Panc1 (cell line): Measurements from ENCODE around the gene HEATR9. TPM values are rescaled to one million over a fixed set of nuclear protein-coding genes. Genes with fewer than 3 reads are reported as not detected.
A peak's percentile ranks its signal among the peaks of the same experiment; 100 is the strongest.

Source experiments
- ATAC-seq: fragments of 200-7000 bp; cut with Tn5 transposase; 2 replicates; pipeline ENCODE4 v1.9.1; 2020; ENCODE audit warnings: mild to moderate bottlenecking, moderate library complexity
- BruUV-seq: library from RNA; stranded (reverse); fragments of 400-500 nt; replicated peaks from 2 replicates; lab custom pipeline; 2021; lab: Mats Ljungman, UMichigan
- CTCF ChIA-PET: fragments of 300-600 bp; sonication (Branson Sonifier 250); formaldehyde crosslinking; loops from one replicate; lab custom pipeline; 2022; ENCODE audit warnings: antibody characterized with exemption; lab: Charles Lee
- POLR2A ChIA-PET: fragments of 300-600 bp; sonication (Branson Sonifier 250); formaldehyde crosslinking; loops from one replicate; lab custom pipeline; 2022; ENCODE audit warnings: antibody characterized with exemption; lab: Charles Lee
- DNase-seq: peaks from one replicate; pipeline ENCODE4 v3.0.0-alpha.2; 2010; ENCODE audit warnings: low read depth, low spot score
- H3K27ac ChIP-seq: 2 replicates; pipeline ENCODE4 v1.5.1; 2011; ENCODE audit warnings: mild to moderate bottlenecking, low read length, inconsistent platforms
- H3K27me3 ChIP-seq: fragments of 200-500 bp; sonication (Bioruptor generic); 2 replicates; pipeline ENCODE4 v1.6.0; 2014; ENCODE audit warnings: low read length, inconsistent platforms; ENCODE audit not compliant: control insufficient read depth, insufficient read depth
- H3K36me3 ChIP-seq: fragments of 200-500 bp; sonication (Bioruptor generic); 2 replicates; pipeline ENCODE4 v1.5.1; 2014; ENCODE audit warnings: inconsistent platforms, mild to moderate bottlenecking, low read length, moderate library complexity; ENCODE audit not compliant: control insufficient read depth, insufficient read depth
- H3K4me1 ChIP-seq: 2 replicates; pipeline ENCODE4 v1.5.1; 2011; ENCODE audit warnings: inconsistent platforms, mild to moderate bottlenecking, low read length, moderate library complexity; ENCODE audit not compliant: control insufficient read depth, insufficient read depth
- H3K4me3 ChIP-seq, 2 experiments: 2 replicates each; pipeline ENCODE4 v1.5.1; 2011 to 2012; ENCODE audit warnings: low read depth in 2 of 2, low read length in 2 of 2, mild to moderate bottlenecking in 2 of 2, inconsistent platforms in 1 of 2, moderate library complexity in 1 of 2
- H3K9me3 ChIP-seq: fragments of 200-500 bp; sonication (Bioruptor generic); 2 replicates; pipeline ENCODE4 v1.5.1; 2014; ENCODE audit warnings: low read depth, mild to moderate bottlenecking, inconsistent platforms, low read length, moderate library complexity; ENCODE audit not compliant: control insufficient read depth, insufficient read depth
- POLR2AphosphoS5 ChIP-seq: IDR thresholded peaks from 2 replicates; pipeline ENCODE4 v1.6.1; 2012; ENCODE audit warnings: mild to moderate bottlenecking, low read depth, low read length, moderate library complexity
- SIN3A ChIP-seq: IDR thresholded peaks from 2 replicates; pipeline ENCODE4 v1.6.1; 2012; ENCODE audit warnings: low read depth, mild to moderate bottlenecking, low read length, moderate library complexity, borderline replicate concordance; ENCODE audit not compliant: insufficient read depth
- TCF7L2 ChIP-seq: IDR thresholded peaks from 2 replicates; pipeline ENCODE4 v1.6.1; 2011; ENCODE audit warnings: mild to moderate bottlenecking, low read depth, low read length, inconsistent platforms
- in situ Hi-C: cut with HindIII; loops from 2 replicates; pipeline ENCODE4 v1.10.0; 2016; ENCODE audit warnings: low sequenced_read_pairs, low pct_unique_long_range_greater_than_20kb
- intact Hi-C: fragments of 100-400 bp; cut with micrococcal nuclease; formaldehyde crosslinking; loops from one replicate; pipeline ENCODE4 v1.10.0; 2022; ENCODE audit not compliant: unreplicated experiment
- total RNA-seq: library from RNA; stranded (reverse); gene quantifications from one replicate; pipeline ENCODE4 v1.2.1, GENCODE V29; 2021; ENCODE audit not compliant: unreplicated experiment
- TF ChIP-seq, protein P1 (sequence below), 2 experiments: IDR thresholded peaks; 2 replicates each; pipeline ENCODE4 v1.6.1; 2011 to 2012; ENCODE audit warnings: low read depth in 2 of 2, control low read depth in 1 of 2, low read length in 1 of 2, mild to moderate bottlenecking in 1 of 2, moderate library complexity in 1 of 2; ENCODE audit not compliant: insufficient read depth in 1 of 2
- TF ChIP-seq, protein P2 (sequence below): fragments of 450-650 bp; IDR thresholded peaks from 2 replicates; pipeline ENCODE4 v1.5.1; 2017; ENCODE audit warnings: mild to moderate bottlenecking

HEATR9 gene
- total RNA-seq, 1 experiment from 2014 or later = not detected

DNA sequence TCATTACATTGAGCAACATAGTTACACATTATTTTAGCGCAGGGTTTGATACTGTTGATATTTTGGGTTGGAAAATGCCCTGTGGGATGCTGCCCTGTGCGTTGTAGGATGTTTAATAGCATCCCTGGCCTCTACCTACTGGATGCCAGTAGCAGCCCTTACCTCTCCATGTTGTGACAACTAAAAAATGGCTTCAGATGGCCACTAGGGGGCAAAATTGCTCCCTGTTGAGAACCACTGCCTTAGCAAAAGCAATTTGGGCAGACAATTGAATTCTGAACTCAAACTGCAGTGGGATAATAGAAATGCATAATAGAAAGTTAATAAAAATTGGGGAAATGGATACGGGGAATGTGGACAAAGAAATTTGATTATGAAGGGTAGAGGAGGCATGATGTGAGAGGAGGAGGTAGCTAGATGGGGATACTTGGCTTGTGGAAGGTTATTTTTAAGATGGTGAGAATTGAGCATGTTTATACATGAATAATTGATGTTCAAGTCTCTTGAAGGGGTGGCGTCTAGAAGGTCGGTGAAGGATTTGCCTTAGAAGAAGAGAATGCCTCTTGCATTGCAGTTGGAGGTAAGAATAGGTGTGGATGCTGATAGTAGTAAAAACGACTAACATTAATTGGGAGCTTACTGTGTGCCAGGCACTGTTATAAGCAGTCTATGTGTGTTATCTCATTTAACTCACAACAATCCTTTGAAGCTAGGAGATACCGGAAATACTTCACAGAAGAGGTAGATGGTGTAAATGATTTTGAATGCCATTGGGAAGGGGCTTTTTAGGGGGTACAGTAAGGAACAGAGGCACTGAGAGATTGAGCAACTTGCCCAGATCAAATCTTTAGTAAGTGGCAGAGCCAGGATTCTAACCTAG, 19.0 kb downstream of the HEATR9 start:
- in situ Hi-C loops (no loop called here), intact Hi-C loops (no loop called here)
- Histone ChIP-seq H3K9me3 (no peaks in the 10 kb centered on the region), H3K4me1 (no peaks in the 10 kb centered on the region), H3K27me3 (no peaks in the 10 kb centered on the region), H3K4me3 (no peak overlapping the region), H3K36me3 (peaks cover 35% of the 10 kb centered on the region), H3K27ac (no peak overlapping the region)
- POLR2A ChIA-PET = no interaction called here
- CTCF ChIA-PET = no interaction called here
- no peak for TF ChIP-seq SIN3A
- TF ChIP-seq, protein P1, sequence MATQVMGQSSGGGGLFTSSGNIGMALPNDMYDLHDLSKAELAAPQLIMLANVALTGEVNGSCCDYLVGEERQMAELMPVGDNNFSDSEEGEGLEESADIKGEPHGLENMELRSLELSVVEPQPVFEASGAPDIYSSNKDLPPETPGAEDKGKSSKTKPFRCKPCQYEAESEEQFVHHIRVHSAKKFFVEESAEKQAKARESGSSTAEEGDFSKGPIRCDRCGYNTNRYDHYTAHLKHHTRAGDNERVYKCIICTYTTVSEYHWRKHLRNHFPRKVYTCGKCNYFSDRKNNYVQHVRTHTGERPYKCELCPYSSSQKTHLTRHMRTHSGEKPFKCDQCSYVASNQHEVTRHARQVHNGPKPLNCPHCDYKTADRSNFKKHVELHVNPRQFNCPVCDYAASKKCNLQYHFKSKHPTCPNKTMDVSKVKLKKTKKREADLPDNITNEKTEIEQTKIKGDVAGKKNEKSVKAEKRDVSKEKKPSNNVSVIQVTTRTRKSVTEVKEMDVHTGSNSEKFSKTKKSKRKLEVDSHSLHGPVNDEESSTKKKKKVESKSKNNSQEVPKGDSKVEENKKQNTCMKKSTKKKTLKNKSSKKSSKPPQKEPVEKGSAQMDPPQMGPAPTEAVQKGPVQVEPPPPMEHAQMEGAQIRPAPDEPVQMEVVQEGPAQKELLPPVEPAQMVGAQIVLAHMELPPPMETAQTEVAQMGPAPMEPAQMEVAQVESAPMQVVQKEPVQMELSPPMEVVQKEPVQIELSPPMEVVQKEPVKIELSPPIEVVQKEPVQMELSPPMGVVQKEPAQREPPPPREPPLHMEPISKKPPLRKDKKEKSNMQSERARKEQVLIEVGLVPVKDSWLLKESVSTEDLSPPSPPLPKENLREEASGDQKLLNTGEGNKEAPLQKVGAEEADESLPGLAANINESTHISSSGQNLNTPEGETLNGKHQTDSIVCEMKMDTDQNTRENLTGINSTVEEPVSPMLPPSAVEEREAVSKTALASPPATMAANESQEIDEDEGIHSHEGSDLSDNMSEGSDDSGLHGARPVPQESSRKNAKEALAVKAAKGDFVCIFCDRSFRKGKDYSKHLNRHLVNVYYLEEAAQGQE (IDR thresholded peaks at IDR 0.05; ENCODE audit: insufficient read depth in 1 of 2, low read depth in 2 of 2, low read length in 1 of 2) = no peak
- TF ChIP-seq, protein P2, sequence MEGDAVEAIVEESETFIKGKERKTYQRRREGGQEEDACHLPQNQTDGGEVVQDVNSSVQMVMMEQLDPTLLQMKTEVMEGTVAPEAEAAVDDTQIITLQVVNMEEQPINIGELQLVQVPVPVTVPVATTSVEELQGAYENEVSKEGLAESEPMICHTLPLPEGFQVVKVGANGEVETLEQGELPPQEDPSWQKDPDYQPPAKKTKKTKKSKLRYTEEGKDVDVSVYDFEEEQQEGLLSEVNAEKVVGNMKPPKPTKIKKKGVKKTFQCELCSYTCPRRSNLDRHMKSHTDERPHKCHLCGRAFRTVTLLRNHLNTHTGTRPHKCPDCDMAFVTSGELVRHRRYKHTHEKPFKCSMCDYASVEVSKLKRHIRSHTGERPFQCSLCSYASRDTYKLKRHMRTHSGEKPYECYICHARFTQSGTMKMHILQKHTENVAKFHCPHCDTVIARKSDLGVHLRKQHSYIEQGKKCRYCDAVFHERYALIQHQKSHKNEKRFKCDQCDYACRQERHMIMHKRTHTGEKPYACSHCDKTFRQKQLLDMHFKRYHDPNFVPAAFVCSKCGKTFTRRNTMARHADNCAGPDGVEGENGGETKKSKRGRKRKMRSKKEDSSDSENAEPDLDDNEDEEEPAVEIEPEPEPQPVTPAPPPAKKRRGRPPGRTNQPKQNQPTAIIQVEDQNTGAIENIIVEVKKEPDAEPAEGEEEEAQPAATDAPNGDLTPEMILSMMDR = peak; percentile 85
- TF ChIP-seq POLR2AphosphoS5 = peak; percentile 18; the same call in 1 of the 2 replicates
- BruUV-seq = no TSS peak
- ATAC-seq (peak; percentile 89), DNase-seq (peak; percentile 28)

DNA sequence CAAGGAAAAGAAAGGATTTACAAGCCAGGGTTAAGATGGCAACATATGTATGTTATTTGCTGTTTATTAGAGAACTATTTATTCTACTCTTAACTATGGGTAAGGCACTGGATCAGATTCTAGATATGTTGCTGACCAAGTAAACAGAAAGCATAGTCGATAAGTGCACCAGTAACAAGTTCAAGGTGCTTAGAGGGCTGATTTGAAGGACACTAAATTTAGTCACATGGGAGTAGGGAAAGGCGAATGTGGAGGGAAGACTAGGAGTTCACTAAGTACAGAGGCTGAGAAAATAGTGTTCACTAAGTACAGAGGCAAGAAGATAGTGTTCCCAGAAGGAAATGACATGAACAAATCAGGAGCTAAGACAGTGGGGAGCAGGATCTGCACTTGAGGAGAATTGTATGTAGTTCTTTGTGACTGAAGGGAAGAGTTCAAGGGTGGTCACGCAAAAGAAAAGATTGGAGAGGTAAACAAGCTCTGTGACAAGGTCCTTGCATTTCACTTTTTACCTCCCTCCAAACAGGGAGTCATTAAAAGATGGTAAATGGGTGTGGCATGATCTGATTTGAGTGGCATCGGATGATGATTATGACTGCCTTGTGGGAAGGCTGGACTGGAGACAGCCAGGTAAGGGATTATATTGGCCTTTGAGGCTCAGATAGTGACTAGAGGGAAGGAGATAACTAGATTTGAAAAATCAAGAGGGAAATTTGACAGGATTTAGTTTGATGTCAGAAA, 20.9 kb downstream of the HEATR9 start:
- TF ChIP-seq, protein P1 (IDR thresholded peaks at IDR 0.05; ENCODE audit: insufficient read depth in 1 of 2, low read depth in 2 of 2, low read length in 1 of 2) = no peak
- TF ChIP-seq, protein P2 = no peak
- TF ChIP-seq SIN3A (no peak), TCF7L2 (no peak), POLR2AphosphoS5 (no peak)
- Histone ChIP-seq H3K9me3 (no peaks in the 10 kb centered on the region), H3K36me3 (peaks cover 47% of the 10 kb centered on the region), H3K4me1 (no peaks in the 10 kb centered on the region), H3K4me3 (no peak overlapping the region), H3K27ac (no peak overlapping the region), H3K27me3 (no peaks in the 10 kb centered on the region)
- no peak for ATAC-seq
- ChIA-PET CTCF (interaction anchor here (0.5 to 0.6 kb wide), 2 partner anchors 20 to 166 kb away, joined by 3 to 6 read pairs; no protein-coding TSS in a partner anchor), POLR2A (interaction anchor here (0.7 kb wide), 1 partner anchor 270 kb away, joined by 9 read pairs; no protein-coding TSS in a partner anchor)
- BruUV-seq = no TSS peak
- intact Hi-C loops (no loop called here), in situ Hi-C loops (no loop called here)
- no peak for DNase-seq
